Neuron (in vitro differentiated cells): ENCODE data around the gene PI4KA.

ENCODE experiments used
- H2AFZ ChIP-seq: one replicate; pipeline ENCODE4 v1.6.1; 2013; ENCODE audit warnings: low read depth, mild to moderate bottlenecking, inconsistent platforms, low read length, moderate library complexity
- H3K27me3 ChIP-seq: one replicate; pipeline ENCODE4 v1.6.1; 2013; ENCODE audit warnings: low read length; ENCODE audit not compliant: insufficient read depth
- H3K36me3 ChIP-seq: one replicate; pipeline ENCODE4 v1.6.1; 2013; ENCODE audit warnings: low read length; ENCODE audit not compliant: insufficient read depth
- H3K4me1 ChIP-seq: one replicate; pipeline ENCODE4 v1.6.1; 2013; ENCODE audit warnings: low read length; ENCODE audit not compliant: insufficient read depth
- H3K4me3 ChIP-seq: 2 replicates; pipeline ENCODE4 v1.5.1; 2013; ENCODE audit warnings: mild to moderate bottlenecking, low read length, moderate library complexity
- H3K9me3 ChIP-seq: one replicate; pipeline ENCODE4 v1.6.1; 2013; ENCODE audit warnings: low read length

Gene PI4KA

DNA sequence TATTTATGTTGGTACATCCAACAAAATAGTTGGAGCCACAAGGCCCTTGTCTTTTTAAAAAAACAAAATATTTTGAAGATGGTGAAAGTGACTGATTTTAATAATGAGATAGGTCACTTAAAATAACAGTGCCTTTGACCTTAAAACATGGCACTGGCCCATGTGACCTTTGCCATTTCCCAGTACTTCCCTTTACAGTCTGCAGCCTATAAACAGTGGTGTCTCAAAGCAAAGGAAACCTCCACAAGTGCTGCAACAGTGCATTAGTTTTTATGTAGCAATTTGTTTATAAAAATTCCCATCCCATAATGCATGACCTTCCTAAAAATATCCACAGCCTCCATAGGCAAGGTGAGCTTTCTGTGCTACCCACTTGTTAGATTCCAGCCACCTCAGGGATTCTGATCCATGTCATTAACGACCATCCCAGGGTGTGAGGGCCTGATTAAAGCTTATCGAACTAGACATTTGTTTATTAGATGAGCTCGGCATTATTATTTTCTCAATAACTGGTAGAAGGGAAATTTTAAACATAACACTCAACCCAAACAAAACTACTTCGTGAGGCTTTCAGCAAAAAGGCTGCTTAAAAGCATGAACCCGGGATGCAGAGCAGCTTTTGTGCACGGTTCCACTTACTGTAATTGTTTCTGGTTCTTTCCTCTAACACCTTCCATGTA lies 30.6 kb upstream of the PI4KA start:
- no peak overlapping the region for H2AFZ ChIP-seq
- H3K36me3 ChIP-seq: peaks cover 29% of the 10 kb centered on the region
- H3K9me3 ChIP-seq: no peaks in the 10 kb centered on the region
- no peaks in the 10 kb centered on the region for H3K27me3 ChIP-seq
- no peak overlapping the region for H3K4me3 ChIP-seq
- no peaks in the 10 kb centered on the region for H3K4me1 ChIP-seq

DNA sequence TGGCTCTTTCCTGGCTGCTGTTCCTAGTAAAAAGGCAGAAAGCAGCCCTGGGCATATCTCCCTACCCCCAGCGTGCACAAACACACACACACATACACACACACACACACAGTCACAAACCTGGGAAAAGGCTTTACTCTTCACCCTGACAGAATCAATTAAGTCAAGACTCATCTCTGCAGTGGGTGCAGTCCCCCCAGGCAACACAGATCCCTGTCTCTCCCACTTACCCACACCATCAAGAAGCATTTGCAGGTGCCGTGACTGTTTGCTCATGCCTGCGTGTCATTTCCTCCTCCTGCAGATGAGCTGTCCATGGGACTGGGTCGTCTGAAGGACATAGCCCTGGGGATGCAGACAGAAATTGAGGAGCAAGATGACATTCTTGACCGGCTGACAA lies 28.8 kb upstream of the PI4KA start:
- Histone ChIP-seq H3K9me3 (no peaks in the 10 kb centered on the region), H3K36me3 (peaks cover 38% of the 10 kb centered on the region), H3K4me3 (no peak overlapping the region)

DNA sequence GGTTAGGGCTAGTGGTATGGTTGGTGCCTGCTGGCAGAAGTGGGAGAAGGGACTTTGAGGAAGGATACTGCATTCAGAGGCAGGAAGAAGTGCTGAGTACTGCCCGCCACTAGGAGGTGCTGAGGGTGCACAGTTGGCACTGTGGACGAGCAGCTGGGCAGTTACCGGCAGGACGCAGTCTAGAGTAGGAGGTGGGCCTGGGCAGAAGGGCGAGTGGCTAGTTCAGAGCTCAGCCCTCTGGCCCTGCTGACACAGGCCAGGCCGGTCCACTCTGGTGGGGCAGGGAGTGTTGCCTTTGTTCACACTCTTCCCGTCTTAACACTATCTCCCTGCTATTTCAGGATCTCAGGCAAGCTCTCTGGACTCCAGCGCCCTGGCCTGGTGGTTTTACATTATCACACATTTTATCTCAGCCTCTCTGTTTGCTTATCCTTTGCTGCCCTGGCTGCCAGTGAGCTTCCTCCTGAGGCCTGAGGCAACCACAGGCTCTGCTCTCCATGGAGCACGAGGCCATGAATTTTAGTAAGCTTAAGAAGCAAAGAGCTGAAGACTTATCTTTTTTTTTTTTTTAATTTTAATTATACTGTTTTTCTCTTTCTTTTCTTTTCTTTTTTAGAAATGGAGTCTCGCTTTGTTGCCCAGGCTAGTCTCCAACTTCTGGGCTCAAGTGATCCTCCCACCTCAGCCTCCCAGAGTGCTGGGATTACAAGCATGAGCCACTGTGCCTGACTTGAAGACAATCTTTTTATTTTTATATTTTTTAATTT lies 27.1 kb upstream of the PI4KA start:
- H3K4me3 ChIP-seq: no peak overlapping the region
- no peaks in the 10 kb centered on the region for H3K27me3 ChIP-seq
- H3K4me1 ChIP-seq: no peaks in the 10 kb centered on the region
- H3K9me3 ChIP-seq: no peaks in the 10 kb centered on the region
- H3K36me3 ChIP-seq: peaks cover 44% of the 10 kb centered on the region
- H2AFZ ChIP-seq: no peak overlapping the region

More for the DNA sequence above, 28.8 kb upstream of the PI4KA start:
- no peak overlapping the region for H2AFZ ChIP-seq
- H3K27me3 ChIP-seq: no peaks in the 10 kb centered on the region
- no peaks in the 10 kb centered on the region for H3K4me1 ChIP-seq

DNA sequence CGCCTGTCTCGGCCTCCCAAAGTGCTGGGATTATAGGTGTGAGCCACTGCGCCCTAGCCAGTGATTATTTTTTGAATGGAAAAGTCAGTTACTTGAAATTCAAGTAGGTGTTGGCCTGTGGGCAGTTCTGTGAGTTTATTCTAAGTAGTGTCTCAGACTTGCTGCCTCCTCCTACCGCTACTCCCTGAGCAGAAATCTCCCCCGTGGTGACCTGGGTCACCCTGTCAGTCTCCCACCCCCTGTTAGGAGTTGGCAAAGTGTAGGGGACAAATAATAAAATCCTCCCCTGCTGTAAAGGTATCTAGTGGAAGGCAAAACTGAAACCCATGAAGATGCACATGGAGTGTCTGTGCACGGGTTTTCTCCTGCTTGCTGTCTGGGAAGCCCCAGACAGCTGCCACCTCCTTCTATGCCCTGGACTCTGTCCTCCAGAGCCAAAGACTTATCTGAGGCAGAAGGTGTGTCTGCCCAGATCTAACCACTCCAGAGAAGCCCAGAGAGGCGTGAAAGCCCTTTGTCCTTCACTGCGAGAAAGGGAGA lies 26.5 kb upstream of the PI4KA start:
- peaks cover 44% of the 10 kb centered on the region for H3K36me3 ChIP-seq
- H3K4me3 ChIP-seq: no peak overlapping the region
- no peak overlapping the region for H2AFZ ChIP-seq
- H3K9me3 ChIP-seq: no peaks in the 10 kb centered on the region
- no peaks in the 10 kb centered on the region for H3K4me1 ChIP-seq
- H3K27me3 ChIP-seq: no peaks in the 10 kb centered on the region

- peaks cover 40% of the 10 kb centered on the region for H3K36me3 ChIP-seq
Observed at GRCh38 chr22:20884454-20884853, 25.8 kb upstream of the PI4KA start.

DNA sequence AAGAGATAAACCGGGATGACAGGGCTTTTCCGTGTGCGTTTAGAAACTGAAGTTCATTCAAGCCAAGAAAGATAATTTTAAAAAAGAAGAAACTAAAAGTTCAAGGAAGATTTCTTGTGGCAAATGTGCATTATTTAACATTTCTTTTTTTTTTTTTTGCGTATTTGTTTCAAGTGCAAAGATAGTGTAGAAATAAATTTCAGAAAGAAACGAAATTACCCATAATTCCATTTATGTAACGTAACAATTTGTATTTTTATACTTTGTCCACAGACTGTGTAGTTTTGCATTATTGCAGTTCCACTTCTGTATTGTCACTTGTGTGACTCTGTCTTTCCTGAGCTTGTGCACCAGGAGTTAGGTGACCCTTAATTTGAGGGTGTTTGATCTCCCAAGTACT lies 24.2 kb upstream of the PI4KA start:
- Histone ChIP-seq H3K9me3 (no peaks in the 10 kb centered on the region), H2AFZ (no peak overlapping the region), H3K27me3 (no peaks in the 10 kb centered on the region), H3K4me1 (no peaks in the 10 kb centered on the region), H3K36me3 (peaks cover 26% of the 10 kb centered on the region), H3K4me3 (no peak overlapping the region)

More at GRCh38 chr22:20884454-20884853, 25.8 kb upstream of the PI4KA start:
- Histone ChIP-seq H3K27me3 (no peaks in the 10 kb centered on the region), H3K9me3 (no peaks in the 10 kb centered on the region), H3K4me3 (no peak overlapping the region), H2AFZ (no peak overlapping the region), H3K4me1 (no peaks in the 10 kb centered on the region)

GRCh38 chr22:20881869-20882815 lies 23.5 kb upstream of the PI4KA start:
- H3K4me1 ChIP-seq: no peaks in the 10 kb centered on the region
- H3K9me3 ChIP-seq: no peaks in the 10 kb centered on the region
- H3K27me3 ChIP-seq: no peaks in the 10 kb centered on the region
- no peak overlapping the region for H3K4me3 ChIP-seq
- no peak overlapping the region for H2AFZ ChIP-seq
- H3K36me3 ChIP-seq: peaks cover 20% of the 10 kb centered on the region

- Histone ChIP-seq H2AFZ (no peak overlapping the region), H3K4me3 (no peak overlapping the region), H3K9me3 (no peaks in the 10 kb centered on the region), H3K4me1 (no peaks in the 10 kb centered on the region), H3K27me3 (no peaks in the 10 kb centered on the region), H3K36me3 (peaks cover 18% of the 10 kb centered on the region)
Observed at GRCh38 chr22:20881231-20881630, 22.6 kb upstream of the PI4KA start.

GRCh38 chr22:20877715-20878114 lies 19.1 kb upstream of the PI4KA start:
- H3K27me3 ChIP-seq: no peaks in the 10 kb centered on the region
- H3K36me3 ChIP-seq: peaks cover 9% of the 10 kb centered on the region
- no peaks in the 10 kb centered on the region for H3K4me1 ChIP-seq
- H3K4me3 ChIP-seq: no peak overlapping the region
- no peak overlapping the region for H2AFZ ChIP-seq
- no peaks in the 10 kb centered on the region for H3K9me3 ChIP-seq

DNA sequence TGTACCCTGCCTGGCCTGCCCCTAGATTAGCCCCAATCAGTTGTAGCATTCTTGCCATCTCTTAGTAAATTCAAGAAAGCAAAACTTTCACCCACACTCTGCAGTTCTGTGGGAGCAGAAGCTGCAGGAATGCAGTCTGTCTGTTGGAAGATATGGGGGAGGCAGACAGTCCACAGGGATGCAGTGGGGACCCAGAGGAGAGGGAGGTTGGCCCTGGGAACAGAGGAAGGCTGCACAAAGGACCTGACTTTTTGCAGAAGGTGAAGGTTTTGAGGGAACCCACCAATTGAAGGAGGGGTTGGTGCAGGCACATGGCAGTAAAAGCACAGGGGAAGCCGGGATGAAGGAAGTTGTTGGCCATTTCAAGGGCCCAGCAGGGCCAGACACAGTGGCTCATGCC lies 16.7 kb upstream of the PI4KA start:
- H2AFZ ChIP-seq: no peak overlapping the region
- no peak overlapping the region for H3K4me3 ChIP-seq
- H3K9me3 ChIP-seq: no peaks in the 10 kb centered on the region
- H3K4me1 ChIP-seq: no peaks in the 10 kb centered on the region
- H3K36me3 ChIP-seq: peaks cover 13% of the 10 kb centered on the region
- H3K27me3 ChIP-seq: no peaks in the 10 kb centered on the region

DNA sequence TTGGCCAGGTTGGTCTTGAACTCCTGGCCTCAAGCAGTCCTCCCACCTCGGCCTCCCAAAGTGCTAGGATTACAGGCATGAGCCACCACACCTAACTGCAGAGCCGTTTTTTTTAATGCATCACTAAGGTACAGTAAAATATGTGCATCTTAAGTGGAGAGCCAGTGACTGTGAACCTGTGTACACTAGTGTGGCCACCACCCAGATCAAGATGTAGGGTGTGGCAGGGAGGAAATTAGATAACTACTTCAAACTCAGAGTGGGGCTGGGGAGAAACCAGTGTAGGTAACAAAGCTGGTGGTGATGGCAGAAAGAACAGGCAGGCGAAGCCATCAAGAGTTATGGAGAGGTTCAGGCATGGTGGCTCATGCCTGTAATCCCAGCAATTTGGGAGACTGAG lies 14.6 kb upstream of the PI4KA start:
- no peaks in the 10 kb centered on the region for H3K4me1 ChIP-seq
- no peaks in the 10 kb centered on the region for H3K9me3 ChIP-seq
- no peak overlapping the region for H3K4me3 ChIP-seq
- no peak overlapping the region for H2AFZ ChIP-seq
- H3K36me3 ChIP-seq: peaks cover 17% of the 10 kb centered on the region
- no peaks in the 10 kb centered on the region for H3K27me3 ChIP-seq

GRCh38 chr22:20869234-20869633 lies 10.6 kb upstream of the PI4KA start:
- H3K36me3 ChIP-seq: peaks cover 22% of the 10 kb centered on the region
- H3K4me3 ChIP-seq: no peak overlapping the region
- no peaks in the 10 kb centered on the region for H3K4me1 ChIP-seq
- H3K9me3 ChIP-seq: no peaks in the 10 kb centered on the region
- H2AFZ ChIP-seq: no peak overlapping the region
- H3K27me3 ChIP-seq: no peaks in the 10 kb centered on the region
